Fibroblast of lung (primary cell): ENCODE results near the gene DQX1.

Source experiments
- EZH2 ChIP-seq: IDR thresholded peaks from 2 replicates; pipeline ENCODE4 v1.5.1; 2012; ENCODE audit warnings: low read length, control low read depth, mild to moderate bottlenecking; ENCODE audit errors: missing control alignments
- TF ChIP-seq, protein P1 (sequence below), 2 donors: IDR thresholded peaks in 1 of 2; conservative IDR thresholded peaks in 1 of 2; 1 replicate in 1 of 2; 2 replicates in 1 of 2; pipeline ENCODE4 v1.5.1; 2011 to 2012; ENCODE audit warnings: low read length in 2 of 2, control low read depth in 1 of 2, inconsistent platforms in 1 of 2, low read depth in 1 of 2, mild to moderate bottlenecking in 1 of 2

DNA sequence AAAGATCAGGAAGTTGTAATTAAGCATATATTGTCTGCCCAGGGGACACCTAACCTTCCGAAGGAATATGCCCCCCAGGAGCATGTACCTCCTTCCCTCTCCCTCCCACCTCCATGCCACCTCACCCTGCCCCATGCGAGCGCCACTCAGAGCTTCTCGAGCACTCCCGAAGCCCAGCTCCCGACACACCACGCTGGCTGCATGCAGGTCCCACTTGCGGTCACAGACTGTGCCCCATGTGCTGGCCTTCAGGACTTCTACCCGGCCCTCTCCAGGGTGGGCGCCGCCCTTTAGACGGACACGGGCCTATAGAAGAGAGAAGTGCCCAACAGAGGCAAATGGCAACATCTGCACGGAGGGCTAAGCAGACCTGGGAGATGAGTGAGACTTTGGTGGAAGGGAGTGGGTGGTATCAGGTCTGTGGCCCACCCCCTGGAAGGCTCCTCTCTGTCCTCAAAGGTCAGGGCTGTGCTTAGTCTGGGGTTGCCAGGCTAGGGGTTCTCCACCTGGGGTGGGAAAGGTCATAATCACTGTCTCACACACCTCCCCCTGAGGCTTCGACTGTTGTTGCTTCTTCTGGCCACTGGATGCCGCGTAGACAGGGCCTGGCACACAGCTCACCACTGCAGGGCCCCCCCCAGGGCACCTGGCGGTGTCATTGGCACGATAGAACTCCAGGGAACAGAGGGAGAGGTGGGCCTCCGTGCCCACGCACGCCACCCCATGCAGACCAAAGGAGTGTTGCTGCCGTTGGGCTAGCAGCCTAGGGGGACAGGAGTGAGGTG, 10.3 kb upstream of the DQX1 start:
- TF ChIP-seq, protein P1, sequence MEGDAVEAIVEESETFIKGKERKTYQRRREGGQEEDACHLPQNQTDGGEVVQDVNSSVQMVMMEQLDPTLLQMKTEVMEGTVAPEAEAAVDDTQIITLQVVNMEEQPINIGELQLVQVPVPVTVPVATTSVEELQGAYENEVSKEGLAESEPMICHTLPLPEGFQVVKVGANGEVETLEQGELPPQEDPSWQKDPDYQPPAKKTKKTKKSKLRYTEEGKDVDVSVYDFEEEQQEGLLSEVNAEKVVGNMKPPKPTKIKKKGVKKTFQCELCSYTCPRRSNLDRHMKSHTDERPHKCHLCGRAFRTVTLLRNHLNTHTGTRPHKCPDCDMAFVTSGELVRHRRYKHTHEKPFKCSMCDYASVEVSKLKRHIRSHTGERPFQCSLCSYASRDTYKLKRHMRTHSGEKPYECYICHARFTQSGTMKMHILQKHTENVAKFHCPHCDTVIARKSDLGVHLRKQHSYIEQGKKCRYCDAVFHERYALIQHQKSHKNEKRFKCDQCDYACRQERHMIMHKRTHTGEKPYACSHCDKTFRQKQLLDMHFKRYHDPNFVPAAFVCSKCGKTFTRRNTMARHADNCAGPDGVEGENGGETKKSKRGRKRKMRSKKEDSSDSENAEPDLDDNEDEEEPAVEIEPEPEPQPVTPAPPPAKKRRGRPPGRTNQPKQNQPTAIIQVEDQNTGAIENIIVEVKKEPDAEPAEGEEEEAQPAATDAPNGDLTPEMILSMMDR (conservative IDR thresholded peaks at IDR 0.05 in 1 of 2, IDR thresholded peaks at IDR 0.05 in 1 of 2; ENCODE audit: low read depth in 1 of 2, low read length in 2 of 2) = no peak
- no peak for TF ChIP-seq EZH2
